Pulmonary artery endothelial cell (primary cell): ENCODE results near the gene CALN1. TPM values are rescaled to one million over a fixed set of nuclear protein-coding genes. Genes with fewer than 3 reads are reported as not detected.

ENCODE experiments used
- DNase-seq: peaks from one replicate; pipeline ENCODE4 v3.0.0-alpha.2; 2011; ENCODE audit warnings: low read depth, low spot score
- total RNA-seq: library from RNA; depleted of rRNA; stranded (reverse); fragments of >200 nt; gene quantifications from 2 replicates; pipeline ENCODE4 v1.2.3, GENCODE V29; 2014

CALN1 gene
- total RNA-seq, 1 donor from 2014 or later = not detected

DNA sequence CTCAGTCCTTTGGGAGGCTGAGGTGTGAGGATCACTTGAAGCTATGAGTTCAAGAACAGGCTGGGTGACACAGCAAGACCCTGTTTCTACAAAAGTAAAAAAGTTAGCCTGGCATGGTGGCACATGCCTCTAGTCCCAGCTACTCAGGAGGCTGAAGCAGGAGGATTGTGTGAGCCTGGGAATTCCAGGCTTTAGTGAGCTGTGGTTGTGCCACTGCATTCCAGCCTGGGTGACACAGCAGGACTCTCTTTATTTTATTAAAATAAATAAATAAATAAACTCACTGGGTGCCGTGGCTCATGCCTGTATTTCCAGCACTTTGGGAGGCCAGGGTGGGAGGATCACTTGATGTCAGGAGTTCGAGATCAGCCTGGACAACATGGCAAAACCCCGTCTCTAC, 607.9 kb downstream of the CALN1 start:
- no peak for DNase-seq

DNA sequence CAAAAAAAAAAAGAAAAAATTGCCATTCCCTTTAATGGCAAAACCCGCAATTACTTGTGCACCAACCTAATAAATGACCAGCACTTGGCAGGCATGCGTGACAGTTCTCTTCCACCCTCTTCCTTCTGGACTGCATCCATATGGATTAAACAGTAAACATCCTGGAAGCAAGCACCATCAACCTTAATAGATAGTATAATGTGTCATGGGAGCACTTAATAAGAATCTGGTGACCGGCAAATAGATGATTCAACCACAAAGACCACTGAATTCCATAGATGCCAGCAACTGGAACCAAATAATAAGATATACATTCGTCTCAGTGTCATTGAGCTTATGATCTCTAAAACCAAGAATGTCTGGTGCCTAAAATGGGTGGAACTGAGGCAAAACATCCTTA, 610.2 kb downstream of the CALN1 start:
- DNase-seq = no peak

DNA sequence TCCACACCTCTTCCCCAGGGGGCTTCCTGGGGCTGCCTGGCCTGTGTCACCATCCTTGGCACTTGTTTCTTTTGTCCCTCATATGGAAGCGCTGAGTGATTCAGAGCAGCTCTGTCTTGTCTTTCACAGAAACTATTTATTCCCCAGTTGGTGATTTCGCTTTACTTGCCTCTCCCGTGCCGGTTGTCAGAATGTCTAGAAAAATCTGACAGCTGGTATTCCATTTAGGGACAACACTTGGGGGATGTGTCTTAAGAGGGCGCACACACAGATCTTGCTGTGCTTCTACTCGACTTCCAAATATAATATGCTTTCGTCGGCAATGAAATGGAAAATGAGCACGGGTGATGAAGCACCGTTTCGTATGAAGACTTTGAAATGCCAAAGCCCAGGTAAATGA, 611.8 kb downstream of the CALN1 start:
- DNase-seq = no peak

DNA sequence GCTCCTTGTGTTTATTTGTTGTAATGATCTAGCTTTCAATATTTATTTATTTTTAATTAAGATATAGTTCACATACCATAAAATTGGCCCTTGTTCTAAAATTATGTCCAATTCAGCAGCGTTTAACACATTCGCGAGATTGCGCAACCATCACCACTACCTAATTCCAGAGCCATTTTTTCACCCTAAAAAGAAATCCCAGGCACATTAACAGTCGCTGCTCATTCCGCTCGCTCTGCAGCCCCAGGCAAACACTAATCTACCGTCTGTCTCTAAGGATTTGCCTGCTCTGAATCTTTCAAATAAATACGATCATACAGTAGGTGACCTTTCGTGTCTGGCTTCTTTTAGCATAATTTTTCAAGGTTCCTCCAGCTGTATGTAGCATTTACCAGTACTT, 616.7 kb downstream of the CALN1 start:
- no peak for DNase-seq

DNA sequence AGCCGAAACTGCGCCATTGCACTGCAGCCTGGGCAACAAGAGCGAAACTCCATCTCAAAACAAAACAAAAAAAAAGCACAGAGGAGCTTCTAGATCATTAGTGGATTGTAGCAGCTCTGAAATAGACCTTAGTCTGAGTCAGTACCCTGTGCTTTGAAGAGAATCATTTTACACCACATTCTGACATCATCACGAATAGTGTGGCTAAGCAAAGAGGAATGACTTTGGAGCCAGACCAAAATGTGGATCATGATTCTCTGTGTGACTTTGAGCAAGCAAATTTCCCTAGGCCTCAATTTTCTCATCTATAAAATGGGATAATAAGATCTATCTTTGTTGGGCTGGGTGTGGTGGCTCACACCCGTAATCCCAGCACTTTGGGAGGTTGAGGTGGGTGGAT, 618.9 kb downstream of the CALN1 start:
- no peak for DNase-seq

DNA sequence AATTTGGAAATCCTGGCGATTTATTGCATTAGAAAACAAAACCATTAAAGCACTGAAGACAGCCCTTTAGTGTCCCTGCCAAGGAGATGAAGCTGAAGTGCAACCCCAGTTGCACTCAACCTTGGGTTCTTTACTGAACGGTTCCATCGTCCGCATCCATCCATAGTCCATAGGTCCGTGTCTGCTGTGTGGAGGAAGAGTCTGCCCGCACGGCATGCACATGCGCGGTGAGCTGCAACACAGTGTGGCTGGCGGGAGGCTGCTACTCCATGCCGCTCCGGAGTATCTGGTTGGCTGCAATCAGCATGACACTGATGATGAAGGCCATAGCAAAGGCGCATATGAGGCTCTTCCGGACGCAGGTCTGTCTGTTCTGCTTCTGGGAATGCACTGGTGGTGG, 624.6 kb downstream of the CALN1 start:
- DNase-seq = no peak

DNA sequence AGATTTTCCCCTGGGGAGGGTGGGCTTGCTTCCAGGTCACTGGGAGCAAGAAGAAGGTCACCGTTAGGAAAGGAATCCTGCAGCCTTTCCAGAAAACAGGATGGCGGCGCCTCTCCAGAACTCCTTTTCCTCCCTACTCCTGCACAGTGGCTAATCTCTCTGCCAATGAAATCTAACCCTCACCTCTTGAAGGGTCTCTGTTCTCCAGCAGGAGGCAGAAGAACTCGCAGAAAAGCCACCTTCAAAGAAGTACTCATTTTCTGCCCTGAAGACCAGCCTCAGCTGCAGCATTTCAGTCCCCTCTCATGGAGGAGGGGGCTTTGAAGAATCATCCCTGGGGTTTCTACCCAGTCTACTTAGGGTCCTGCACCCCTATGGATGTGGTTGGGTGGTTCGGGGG, 626.9 kb downstream of the CALN1 start:
- no peak for DNase-seq

DNA sequence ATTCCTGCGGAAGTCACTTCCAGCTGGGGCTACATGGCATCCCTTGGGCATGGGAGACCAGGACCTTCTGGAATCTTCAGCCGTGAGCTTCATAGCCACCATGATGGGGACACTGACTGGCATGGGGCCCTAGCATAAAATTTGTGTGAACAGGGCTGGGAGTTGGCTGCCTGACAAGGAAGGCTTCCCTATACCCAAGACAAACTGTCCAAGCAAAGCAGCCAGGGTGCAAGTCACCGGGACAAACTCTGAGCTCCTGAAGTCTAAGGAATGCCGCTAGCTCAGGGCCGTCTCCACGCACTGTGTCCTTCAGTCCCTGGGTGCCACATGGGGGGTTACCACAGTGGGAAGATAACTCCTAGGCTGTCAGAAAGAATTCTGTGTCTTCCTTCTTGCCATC, 627.4 kb downstream of the CALN1 start:
- DNase-seq = no peak

DNA sequence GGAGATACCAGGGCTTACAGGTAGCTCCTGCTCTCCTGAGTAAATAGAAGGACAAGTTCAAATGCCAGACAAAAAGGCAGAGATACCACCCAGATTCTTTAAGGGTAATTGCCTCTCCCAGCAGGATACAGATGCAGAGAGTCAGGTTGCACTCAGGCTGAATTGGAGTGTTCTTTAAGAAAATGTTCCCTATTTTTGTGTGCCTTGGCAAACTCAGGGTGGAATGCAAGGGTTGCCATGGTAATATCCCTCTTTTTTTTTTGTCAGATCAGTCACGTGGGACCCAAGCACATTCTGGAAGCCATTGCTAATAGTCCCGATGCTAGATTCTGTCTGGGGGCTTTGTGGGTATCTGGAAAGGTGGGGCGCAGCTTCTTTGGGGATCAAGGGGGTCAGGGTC, 628.0 kb downstream of the CALN1 start:
- no peak for DNase-seq

DNA sequence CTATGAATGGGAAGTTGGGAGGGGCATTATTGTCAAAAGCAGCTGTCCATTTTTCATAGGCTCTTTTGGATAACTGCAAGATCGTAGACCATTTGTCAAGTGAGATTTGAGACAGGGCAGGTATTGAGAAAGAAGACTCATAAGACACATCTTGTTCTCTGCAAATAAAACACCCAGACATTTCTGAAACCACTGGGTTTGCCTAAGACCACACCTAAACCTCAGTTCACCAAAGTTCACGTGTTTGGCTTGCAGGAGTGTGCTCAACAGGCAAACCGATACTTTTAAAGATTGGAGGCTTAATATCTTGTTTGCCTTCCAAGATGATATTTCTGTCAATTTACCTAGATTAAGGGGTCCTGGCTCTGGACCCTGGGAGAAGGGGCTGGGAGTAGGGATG, 628.4 kb downstream of the CALN1 start:
- no peak for DNase-seq

DNA sequence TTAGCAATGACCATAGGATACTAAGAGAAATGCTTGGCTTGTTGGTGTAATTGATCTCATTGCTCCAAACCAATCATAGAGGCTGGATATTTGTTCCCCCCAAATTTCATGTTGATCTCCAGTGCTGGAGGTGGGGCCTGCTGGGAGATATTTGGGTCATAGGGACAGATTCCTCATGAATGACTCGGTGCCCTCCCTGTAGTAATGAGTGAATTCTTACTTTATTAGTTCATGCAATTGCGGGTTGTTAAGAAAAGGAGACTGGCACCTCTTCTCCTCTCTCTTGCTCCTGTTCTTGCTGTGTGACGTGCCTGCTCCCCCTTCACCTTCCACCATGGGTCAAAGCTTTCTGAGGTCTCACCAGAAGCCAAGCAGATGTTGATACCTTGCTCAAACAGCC, 630.1 kb downstream of the CALN1 start:
- no peak for DNase-seq

DNA sequence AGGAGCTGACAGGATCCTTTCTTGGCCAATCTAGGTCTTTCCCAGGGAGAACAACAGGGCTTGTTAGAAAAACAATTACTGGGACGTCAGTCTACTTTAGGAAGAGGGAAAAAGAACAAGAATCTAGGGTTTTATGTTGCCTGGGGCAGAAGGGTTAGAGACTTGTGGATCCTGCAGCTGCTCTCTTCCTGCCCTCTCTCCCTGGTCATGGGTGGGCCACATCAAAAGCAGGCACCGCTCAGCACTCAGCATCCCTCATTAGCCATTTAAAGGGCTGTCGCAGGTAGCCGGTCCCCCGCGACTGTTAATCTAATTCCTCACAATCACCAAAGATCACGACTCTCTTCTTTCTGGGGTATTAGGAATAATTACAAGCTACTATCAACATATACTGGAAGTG, 631.9 kb downstream of the CALN1 start:
- no peak for DNase-seq

DNA sequence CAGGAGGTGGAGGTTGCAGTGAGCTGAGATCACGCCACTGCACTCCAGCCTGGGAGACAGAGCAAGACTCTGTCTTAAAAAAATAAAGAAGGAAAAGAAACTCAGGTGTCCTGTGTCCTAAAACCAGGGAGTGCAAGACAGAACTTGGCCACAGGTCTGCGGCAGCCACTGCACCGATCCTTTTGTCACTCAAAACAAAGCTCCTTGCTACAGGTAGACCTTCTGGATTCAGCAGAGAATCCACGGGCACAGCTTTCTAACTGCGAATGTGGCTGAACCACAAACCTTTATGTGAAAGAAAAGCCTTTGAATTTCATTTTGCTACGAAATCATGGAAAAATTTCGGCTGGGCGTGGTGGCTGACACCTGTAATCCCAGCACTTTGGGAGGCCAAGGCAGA, 634.9 kb downstream of the CALN1 start:
- no peak for DNase-seq

DNA sequence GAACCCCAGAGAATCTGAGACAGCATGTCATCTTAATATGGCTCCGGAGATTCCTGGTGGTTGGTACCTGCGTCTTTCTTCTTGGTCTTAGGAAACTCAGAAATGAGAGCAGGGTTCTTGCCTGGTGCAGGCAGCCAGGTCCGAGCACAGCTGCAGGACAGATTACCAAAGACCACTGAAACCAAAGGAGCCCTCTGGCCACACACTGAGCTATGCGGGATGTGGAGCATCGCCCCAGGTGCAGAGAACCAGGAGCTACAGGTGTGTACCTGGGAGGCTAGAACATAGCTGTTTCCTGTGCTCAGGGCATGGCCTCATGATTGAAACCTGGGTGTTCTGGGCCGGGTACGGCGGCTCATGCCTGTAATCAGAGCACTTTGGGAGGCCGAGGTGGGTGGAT, 635.4 kb downstream of the CALN1 start:
- DNase-seq = no peak

DNA sequence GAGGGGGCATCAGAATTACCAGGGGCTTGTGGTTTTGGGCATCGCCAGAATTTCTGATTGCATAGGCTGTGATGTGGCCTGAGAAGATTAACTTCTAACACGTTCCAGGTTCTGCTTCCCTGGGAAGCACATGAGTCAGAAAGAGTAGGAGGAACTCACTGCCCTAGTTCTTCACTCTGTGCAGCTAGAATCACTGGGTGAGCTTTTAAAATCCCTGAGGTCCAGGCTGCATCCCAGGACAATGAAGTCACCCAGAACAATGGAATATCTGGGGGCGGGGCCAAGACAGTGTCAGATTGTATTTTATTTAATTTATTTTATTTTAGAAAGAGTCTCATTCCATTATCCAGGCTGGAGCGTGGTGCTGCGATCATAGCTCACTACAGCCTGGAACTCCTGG, 636.5 kb downstream of the CALN1 start:
- DNase-seq = no peak

DNA sequence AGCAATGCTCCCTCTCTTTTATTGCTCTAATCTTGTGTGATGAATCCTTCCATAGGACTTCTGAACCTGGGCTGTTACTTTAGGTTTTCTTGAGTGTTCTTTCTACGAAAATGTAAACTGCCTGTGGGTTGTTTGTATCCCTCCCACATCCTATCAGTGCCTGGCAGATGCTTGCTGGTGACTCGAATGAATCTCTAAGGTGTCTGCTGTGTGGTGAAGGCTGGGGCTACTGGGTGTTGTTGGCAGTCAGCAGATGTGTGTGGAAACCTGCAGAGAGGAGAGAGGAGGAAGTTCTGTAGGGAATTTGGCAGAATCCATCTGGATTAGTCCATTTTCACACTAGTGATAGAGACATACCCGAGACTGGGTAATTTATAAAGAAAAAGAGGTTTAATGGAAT, 639.4 kb downstream of the CALN1 start:
- no peak for DNase-seq

DNA sequence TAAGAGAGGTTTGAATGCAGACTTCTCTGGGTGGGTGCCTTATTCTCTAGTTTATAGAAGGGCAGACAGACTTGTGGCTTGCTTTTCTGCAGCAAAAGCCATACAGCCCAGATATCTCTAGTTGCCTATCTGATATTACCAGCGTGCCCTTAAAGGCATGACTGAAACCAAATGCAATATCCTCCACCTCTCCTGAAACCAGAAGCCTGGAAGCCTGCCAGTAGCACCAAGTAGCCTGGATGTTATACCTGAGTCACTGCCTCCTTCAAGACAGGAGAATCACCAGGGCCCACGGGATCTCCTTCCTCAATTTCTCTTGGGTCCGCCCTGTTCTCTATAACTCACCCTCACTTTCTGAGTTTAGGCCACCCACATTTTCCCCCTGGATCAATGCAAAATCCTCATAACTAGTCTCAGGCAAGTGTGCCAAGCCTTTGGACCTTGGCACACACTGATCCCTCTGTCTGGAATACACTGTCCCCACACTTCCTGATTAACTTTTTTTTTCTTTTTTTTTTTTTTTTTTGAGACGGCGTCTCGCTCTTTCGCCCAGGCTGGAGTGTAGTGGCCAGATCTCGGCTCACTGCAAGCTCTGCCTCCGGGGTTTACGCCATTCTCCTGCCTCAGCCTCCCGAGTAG, 641.8 kb downstream of the CALN1 start:
- DNase-seq = no peak

DNA sequence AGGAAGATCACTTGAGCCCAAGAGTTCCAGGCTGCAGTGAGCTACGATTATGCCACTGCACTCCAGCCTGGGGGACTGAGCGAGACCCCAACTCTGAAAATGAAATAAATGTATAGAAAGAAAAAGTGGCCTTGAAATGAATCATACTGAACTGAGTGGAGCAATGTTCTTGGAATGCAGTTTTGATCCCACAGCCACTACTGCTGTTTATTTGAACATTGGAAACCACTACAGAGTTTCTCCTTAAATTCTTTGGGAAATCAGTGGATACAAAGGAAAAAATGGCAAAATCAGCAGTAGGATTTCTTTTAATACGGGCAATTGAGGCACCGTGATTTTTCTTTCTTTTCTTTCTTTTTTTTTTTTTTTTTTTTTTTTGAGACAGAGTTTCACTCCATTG, 642.8 kb downstream of the CALN1 start:
- no peak for DNase-seq

DNA sequence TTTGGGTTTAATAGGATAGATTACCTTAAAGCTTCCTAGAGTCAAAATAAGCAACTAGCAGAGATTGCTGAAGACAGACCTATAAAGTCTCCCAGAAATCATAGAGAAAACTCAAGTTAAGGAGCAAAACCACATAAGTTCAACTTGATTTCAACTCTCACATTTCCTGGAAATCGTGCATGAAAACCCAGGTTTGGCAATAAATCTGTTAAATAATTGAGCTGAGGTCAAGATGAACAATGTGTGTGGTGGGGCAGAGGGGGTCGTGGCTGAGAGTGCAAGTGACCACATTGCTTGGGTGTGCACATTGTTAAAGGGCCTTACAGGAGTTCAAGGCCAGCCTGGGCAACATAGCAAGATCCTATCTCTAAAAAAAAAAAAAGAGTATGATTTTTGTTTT, 643.7 kb downstream of the CALN1 start:
- no peak for DNase-seq

DNA sequence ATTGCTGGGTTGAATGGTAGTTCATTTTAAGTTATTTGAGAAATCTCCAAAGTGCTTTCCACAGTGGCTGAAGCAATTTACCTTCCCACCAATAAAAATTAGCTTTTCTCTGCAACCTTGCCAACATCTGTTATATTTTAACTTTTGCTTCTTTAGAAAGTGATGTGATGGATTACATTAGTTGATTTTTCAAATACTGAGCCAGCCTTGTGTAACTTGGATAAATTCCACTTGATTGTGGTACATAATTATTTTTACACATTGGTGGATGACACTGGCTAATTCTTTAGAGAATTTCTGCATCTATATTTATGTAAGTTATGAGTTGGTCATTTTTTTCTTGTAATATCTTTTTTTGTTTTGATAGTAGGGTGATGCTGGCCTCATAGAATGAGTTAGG, 646.1 kb downstream of the CALN1 start:
- no peak for DNase-seq

DNA sequence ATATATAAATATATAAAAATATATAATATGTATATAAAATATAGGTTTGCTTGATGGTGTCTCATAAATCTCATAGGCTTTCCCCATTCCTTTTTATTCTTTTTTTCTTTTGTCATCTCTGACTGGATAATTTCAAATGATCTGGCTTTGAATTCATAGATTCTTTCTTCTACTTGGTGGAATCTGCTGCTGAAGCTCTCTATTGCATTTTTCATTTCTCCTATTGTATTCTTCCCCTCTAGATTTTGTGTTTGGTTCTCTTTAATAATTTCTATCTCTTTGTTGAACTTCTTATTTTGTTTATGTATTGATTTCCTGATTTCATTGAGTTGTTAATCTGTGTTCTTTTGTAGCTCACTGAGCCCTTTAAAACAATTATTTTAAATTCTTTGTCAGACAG, 650.8 kb downstream of the CALN1 start:
- no peak for DNase-seq

DNA sequence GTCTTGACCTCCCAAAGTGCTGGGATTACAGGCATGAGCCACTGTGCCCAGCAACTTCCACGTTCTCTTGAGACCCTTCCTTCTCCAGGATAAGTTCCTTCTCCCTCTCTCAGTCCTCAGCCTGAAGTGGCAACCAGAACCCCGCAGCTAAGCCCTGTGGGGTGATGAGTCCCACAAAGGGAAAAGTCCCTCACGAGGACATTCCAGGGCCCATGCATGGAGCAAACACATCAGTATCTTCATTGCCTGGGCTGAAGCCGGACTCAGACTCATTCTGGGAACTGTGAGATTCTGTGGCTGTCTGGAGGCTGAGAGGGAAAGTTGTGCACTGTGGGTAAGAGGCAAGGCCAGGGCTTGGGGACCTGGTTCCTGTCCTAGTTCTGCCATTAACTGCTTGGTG, 657.3 kb downstream of the CALN1 start:
- no peak for DNase-seq

DNA sequence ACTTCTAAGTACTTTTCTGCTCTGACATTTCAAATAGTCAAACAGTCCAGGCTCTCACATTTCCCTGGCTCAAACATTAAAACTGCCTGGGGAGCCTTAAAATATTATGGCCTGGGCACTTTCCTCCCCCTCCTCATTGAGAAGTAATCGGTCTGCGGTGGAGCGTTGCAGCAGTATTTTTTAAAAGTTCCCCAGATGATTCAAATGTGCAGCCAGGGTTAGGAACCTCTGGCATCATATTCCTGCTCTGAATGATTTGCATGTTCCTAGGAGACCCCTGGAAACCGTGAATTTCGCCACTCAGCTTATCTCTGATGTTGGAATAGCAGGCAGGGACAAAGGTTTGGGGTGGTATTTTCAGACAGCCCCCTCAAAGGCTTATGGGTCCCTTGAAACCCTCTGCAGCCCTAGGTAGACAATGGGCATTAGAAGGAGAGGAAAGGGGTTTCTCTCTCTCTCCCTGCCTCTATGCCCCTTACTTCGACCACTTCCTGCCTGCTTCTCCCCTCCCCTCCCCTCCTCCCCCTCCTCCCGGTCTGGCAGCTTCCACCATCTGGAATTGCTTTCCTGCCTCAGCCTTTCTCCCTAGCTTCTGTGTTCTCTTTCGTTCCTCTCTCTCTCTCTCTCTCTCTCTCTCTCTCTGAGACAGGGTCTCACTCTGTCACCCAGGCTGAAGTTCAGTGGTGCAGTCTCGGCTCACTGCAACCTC, 658.0 kb downstream of the CALN1 start:
- DNase-seq = no peak

DNA sequence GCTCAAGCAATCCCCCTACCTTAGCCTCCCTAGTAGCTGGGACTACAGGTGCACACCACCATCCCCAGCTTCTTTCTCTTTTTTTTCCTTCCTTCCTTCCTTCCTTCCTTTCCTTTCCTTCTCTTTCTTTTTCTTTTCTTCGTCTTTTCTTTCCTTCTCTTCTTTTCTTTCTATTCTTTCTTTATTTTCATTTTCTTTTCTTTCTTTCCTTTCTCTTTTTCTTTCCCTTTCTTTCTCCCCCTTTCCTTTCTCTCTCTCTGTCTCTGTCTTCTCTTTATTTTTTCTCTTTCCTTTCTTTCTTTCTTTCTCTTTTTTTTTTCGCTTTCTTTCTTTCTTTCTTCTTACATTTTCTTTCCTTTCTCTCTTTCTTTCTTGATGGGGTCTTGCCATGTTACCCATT, 658.9 kb downstream of the CALN1 start:
- no peak for DNase-seq
